SK-N-SH treated with all-trans-retinoic acid at 6 μM for 48 hours (cell line): Measurements from ENCODE around the gene FGF2.
A peak's percentile ranks its signal among the peaks of the same experiment; 100 is the strongest.
"Not testable (repeated sequence)": the region's sequence is repeated elsewhere in the genome, so short reads cannot be mapped to it uniquely, and the experiment has no call there.

Experiments
- ATAC-seq: fragments of 200-7000 bp; cut with Tn5 transposase; 3 replicates; pipeline ENCODE4 v1.9.1; 2020; ENCODE audit warnings: mild to moderate bottlenecking, moderate library complexity
- ARNTL ChIP-seq: fragments of 450-650 bp; formaldehyde crosslinking; IDR thresholded peaks from 2 replicates; pipeline ENCODE4 v1.5.0; 2020; ENCODE audit warnings: low read depth, mild to moderate bottlenecking, moderate library complexity, borderline replicate concordance
- CREB5 ChIP-seq: fragments of 250-450 bp; sonication (Bioruptor Pico); IDR thresholded peaks from 2 replicates; pipeline ENCODE4 v1.5.1; 2020; ENCODE audit warnings: low read depth, mild to moderate bottlenecking, moderate library complexity
- CSDC2 ChIP-seq: fragments of 250-450 bp; sonication (Bioruptor Pico); IDR thresholded peaks from 2 replicates; pipeline ENCODE4 v1.5.0; 2020; ENCODE audit warnings: mild to moderate bottlenecking, moderate library complexity
- CSRNP3 ChIP-seq: fragments of 250-450 bp; sonication (Bioruptor Pico); IDR thresholded peaks from 2 replicates; pipeline ENCODE4 v1.5.1; 2021; ENCODE audit warnings: mild to moderate bottlenecking, moderate library complexity
- ESRRG ChIP-seq: fragments of 250-450 bp; sonication (Bioruptor Pico); IDR thresholded peaks from 2 replicates; pipeline ENCODE4 v1.6.1; 2021; ENCODE audit warnings: mild to moderate bottlenecking
- GLIS3 ChIP-seq: fragments of 250-450 bp; sonication (Bioruptor Pico); IDR thresholded peaks from 2 replicates; pipeline ENCODE4 v1.5.0; 2020; ENCODE audit warnings: mild to moderate bottlenecking, moderate library complexity
- ISL1 ChIP-seq: fragments of 250-450 bp; sonication (Bioruptor Pico); IDR thresholded peaks from 2 replicates; pipeline ENCODE4 v2.1.2; 2022; ENCODE audit warnings: mild to moderate bottlenecking, moderate library complexity
- PATZ1 ChIP-seq: fragments of 250-450 bp; sonication (Bioruptor Pico); IDR thresholded peaks from 2 replicates; pipeline ENCODE4 v1.8.0; 2020; ENCODE audit warnings: mild to moderate bottlenecking, moderate library complexity, borderline replicate concordance
- POU6F1 ChIP-seq: fragments of 250-450 bp; sonication (Bioruptor Pico); IDR thresholded peaks from 2 replicates; pipeline ENCODE4 v1.8.0; 2021; ENCODE audit warnings: low read depth, mild to moderate bottlenecking, moderate library complexity, borderline replicate concordance
- RARB ChIP-seq: fragments of 250-450 bp; sonication (Bioruptor Pico); IDR thresholded peaks from 2 replicates; pipeline ENCODE4 v1.8.0; 2021; ENCODE audit warnings: mild to moderate bottlenecking, moderate library complexity
- SNAI2 ChIP-seq: fragments of 250-450 bp; sonication (Bioruptor Pico); IDR thresholded peaks from 2 replicates; pipeline ENCODE4 v1.5.0; 2020; ENCODE audit warnings: mild to moderate bottlenecking, moderate library complexity
- TCF4 ChIP-seq: fragments of 250-450 bp; sonication (Bioruptor Pico); IDR thresholded peaks from 2 replicates; pipeline ENCODE4 v1.8.0; 2021; ENCODE audit warnings: mild to moderate bottlenecking, moderate library complexity, borderline replicate concordance
- TOX ChIP-seq: fragments of 250-450 bp; sonication (Bioruptor Pico); IDR thresholded peaks from 2 replicates; pipeline ENCODE4 v1.8.0; 2021; ENCODE audit warnings: mild to moderate bottlenecking, moderate library complexity, borderline replicate concordance
- ZC3H10 ChIP-seq: fragments of 250-450 bp; sonication (Bioruptor Pico); IDR thresholded peaks from 2 replicates; pipeline ENCODE4 v1.5.1; 2021; ENCODE audit warnings: mild to moderate bottlenecking, moderate library complexity
- ZFP3 ChIP-seq: fragments of 250-450 bp; sonication (Bioruptor Pico); IDR thresholded peaks from 2 replicates; pipeline ENCODE4 v1.5.0; 2020; ENCODE audit warnings: mild to moderate bottlenecking, moderate library complexity
- ZFP30 ChIP-seq: fragments of 450-650 bp; formaldehyde crosslinking; IDR thresholded peaks from 2 replicates; pipeline ENCODE4 v1.5.0; 2022; ENCODE audit warnings: mild to moderate bottlenecking, moderate library complexity
- ZNF565 ChIP-seq: fragments of 450-650 bp; formaldehyde crosslinking; conservative IDR thresholded peaks from 2 replicates; pipeline ENCODE4 v1.5.0; 2020; ENCODE audit warnings: low read depth, mild to moderate bottlenecking, moderate library complexity
- ZNF70 ChIP-seq: fragments of 450-650 bp; formaldehyde crosslinking; IDR thresholded peaks from 2 replicates; pipeline ENCODE4 v1.5.0; 2020; ENCODE audit warnings: mild to moderate bottlenecking, moderate library complexity
- ZNF8 ChIP-seq: fragments of 450-650 bp; formaldehyde crosslinking; IDR thresholded peaks from 2 replicates; pipeline ENCODE4 v1.5.0; 2020; ENCODE audit warnings: mild to moderate bottlenecking, moderate library complexity
- TF ChIP-seq, protein P1 (sequence below): fragments of 250-450 bp; sonication (Bioruptor Pico); IDR thresholded peaks from 2 replicates; pipeline ENCODE4 v1.5.0; 2020; ENCODE audit warnings: mild to moderate bottlenecking, moderate library complexity

FGF2 gene

DNA sequence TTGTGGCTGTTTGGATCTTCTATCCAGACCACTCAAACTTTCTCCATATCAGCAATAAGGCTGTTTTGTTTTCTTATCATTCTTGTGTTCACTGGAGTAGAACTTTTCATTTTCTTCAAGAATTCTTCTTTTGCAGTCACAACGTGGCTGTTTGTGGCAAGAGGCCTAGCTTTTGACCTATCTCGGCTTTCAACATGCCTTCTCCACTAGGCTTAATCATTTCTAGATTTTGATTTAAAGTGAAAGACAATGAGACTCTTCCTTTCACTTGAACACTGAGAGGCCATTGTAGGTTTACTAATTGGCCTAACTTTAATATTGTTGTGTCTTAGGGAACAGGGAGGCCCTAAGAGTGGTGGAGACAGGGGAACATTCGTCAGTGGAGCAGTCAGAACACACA is 19.1 kb downstream of the FGF2 start:
- ATAC-seq: no peak
- TF ChIP-seq ZNF565 (CRISPR knock-in tag) (no peak), ZNF70 (no peak), RARB (CRISPR knock-in tag) (no peak), ZNF8 (CRISPR knock-in tag) (no peak), SNAI2 (CRISPR knock-in tag) (no peak)

- ATAC-seq: no peak; the same call in 2 of the 3 replicates
- TF ChIP-seq CSDC2 (CRISPR knock-in tag) (no peak), SNAI2 (CRISPR knock-in tag) (no peak), GLIS3 (CRISPR knock-in tag) (no peak), ZNF8 (CRISPR knock-in tag) (no peak), ISL1 (no peak)
- TF ChIP-seq, protein P1, sequence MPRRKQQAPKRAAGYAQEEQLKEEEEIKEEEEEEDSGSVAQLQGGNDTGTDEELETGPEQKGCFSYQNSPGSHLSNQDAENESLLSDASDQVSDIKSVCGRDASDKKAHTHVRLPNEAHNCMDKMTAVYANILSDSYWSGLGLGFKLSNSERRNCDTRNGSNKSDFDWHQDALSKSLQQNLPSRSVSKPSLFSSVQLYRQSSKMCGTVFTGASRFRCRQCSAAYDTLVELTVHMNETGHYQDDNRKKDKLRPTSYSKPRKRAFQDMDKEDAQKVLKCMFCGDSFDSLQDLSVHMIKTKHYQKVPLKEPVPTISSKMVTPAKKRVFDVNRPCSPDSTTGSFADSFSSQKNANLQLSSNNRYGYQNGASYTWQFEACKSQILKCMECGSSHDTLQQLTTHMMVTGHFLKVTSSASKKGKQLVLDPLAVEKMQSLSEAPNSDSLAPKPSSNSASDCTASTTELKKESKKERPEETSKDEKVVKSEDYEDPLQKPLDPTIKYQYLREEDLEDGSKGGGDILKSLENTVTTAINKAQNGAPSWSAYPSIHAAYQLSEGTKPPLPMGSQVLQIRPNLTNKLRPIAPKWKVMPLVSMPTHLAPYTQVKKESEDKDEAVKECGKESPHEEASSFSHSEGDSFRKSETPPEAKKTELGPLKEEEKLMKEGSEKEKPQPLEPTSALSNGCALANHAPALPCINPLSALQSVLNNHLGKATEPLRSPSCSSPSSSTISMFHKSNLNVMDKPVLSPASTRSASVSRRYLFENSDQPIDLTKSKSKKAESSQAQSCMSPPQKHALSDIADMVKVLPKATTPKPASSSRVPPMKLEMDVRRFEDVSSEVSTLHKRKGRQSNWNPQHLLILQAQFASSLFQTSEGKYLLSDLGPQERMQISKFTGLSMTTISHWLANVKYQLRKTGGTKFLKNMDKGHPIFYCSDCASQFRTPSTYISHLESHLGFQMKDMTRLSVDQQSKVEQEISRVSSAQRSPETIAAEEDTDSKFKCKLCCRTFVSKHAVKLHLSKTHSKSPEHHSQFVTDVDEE (CRISPR knock-in tag): no peak
These were observed 21.3 kb downstream of the FGF2 start for GRCh38 chr4:122847931-122848330.

GRCh38 chr4:122849789-122850188 is 23.2 kb downstream of the FGF2 start:
- ATAC-seq: not testable (repeated sequence)

DNA sequence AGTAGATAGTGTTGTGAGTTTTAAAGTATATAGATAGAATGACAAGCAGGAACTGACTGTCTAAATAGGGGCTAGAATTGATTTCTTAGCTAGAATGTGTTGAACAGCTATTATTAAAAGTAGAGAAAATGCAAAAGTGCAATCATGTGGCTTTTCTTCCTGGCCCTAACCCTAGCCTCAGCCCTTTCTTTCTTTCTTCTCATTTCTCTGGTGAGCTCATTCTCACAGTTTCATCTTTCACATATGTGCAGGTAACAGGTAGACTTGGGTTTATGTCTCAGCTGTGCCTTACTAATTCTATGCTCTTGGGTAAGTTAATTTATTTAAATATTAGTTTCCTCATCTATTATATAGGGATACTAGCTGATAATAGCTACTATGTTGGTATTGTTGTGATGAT is 24.9 kb downstream of the FGF2 start:
- no peak for ATAC-seq
- no peak for TF ChIP-seq ESRRG (CRISPR knock-in tag)
- no peak for TF ChIP-seq POU6F1 (CRISPR knock-in tag)
- no peak for TF ChIP-seq CREB5 (CRISPR knock-in tag)
- no peak for TF ChIP-seq ZNF70
- no peak for TF ChIP-seq ZFP30

- ATAC-seq: peak; percentile 9; the same call in 1 of the 3 replicates
- TF ChIP-seq CREB5 (CRISPR knock-in tag): no peak
- TF ChIP-seq CSDC2 (CRISPR knock-in tag): no peak
- no peak for TF ChIP-seq RARB (CRISPR knock-in tag)
- TF ChIP-seq SNAI2 (CRISPR knock-in tag): no peak
- no peak for TF ChIP-seq CSRNP3 (CRISPR knock-in tag)
- no peak for TF ChIP-seq ESRRG (CRISPR knock-in tag)
- TF ChIP-seq ZFP3 (CRISPR knock-in tag): no peak
- TF ChIP-seq TCF4 (CRISPR knock-in tag): no peak
- no peak for TF ChIP-seq ZNF8 (CRISPR knock-in tag)
- no peak for TF ChIP-seq GLIS3 (CRISPR knock-in tag)
- no peak for TF ChIP-seq TOX (CRISPR knock-in tag)
- no peak for TF ChIP-seq ARNTL (CRISPR knock-in tag)
- no peak for TF ChIP-seq ZC3H10 (CRISPR knock-in tag)
- no peak for TF ChIP-seq PATZ1 (CRISPR knock-in tag)
These were observed 28.1 kb downstream of the FGF2 start for GRCh38 chr4:122854447-122855352.
